Neural cell (in vitro differentiated cells): ENCODE measurements around the gene DCANP1. TPM values are rescaled to one million over a fixed set of nuclear protein-coding genes. Genes with fewer than 3 reads are reported as not detected.

ENCODE experiments used
- H2AFZ ChIP-seq: fragments of 200-600, 300-800 bp; sonication (generic), shearing (Covaris generic); 2 replicates; pipeline ENCODE4 v1.6.0; 2014; ENCODE audit warnings: low read depth, mild to moderate bottlenecking, antibody characterized with exemption, low read length, moderate library complexity
- H3F3A ChIP-seq: fragments of 200-600 bp; shearing (Covaris generic); 2 replicates; pipeline ENCODE4 v1.6.1; 2016; ENCODE audit warnings: mild to moderate bottlenecking, moderate library complexity, mixed read lengths, antibody characterized with exemption, low read length; ENCODE audit not compliant: insufficient read depth, poor library complexity, severe bottlenecking
- H3K27ac ChIP-seq: fragments of 200-600, 300-800 bp; sonication (generic), shearing (Covaris generic); 2 replicates; pipeline ENCODE4 v1.5.1; 2014; ENCODE audit warnings: mild to moderate bottlenecking, low read length, moderate library complexity
- H3K27me3 ChIP-seq: fragments of 300-800, 200-600 bp; sonication (generic), shearing (Covaris generic); 2 replicates; pipeline ENCODE4 v1.6.0; 2014; ENCODE audit warnings: mild to moderate bottlenecking, low read depth, low read length, moderate library complexity; ENCODE audit not compliant: insufficient read depth
- H3K36me3 ChIP-seq: fragments of 300-800, 200-600 bp; sonication (generic), shearing (Covaris generic); 2 replicates; pipeline ENCODE4 v1.5.1; 2014; ENCODE audit warnings: mild to moderate bottlenecking, antibody characterized with exemption, low read length, moderate library complexity; ENCODE audit not compliant: insufficient read depth
- H3K4me2 ChIP-seq: fragments of 300-800, 200-600 bp; sonication (generic), shearing (Covaris generic); 2 replicates; pipeline ENCODE4 v1.6.0; 2014; ENCODE audit warnings: mild to moderate bottlenecking, low read length
- H3K4me3 ChIP-seq: fragments of 300-800, 200-600 bp; sonication (generic), shearing (Covaris generic); 2 replicates; pipeline ENCODE4 v1.5.1; 2014; ENCODE audit warnings: mild to moderate bottlenecking, low read length, moderate library complexity
- H3K79me2 ChIP-seq: fragments of 200-600 bp; shearing (Covaris generic); replicated peaks from 2 replicates; pipeline ENCODE4 v1.6.0; 2014; ENCODE audit warnings: mild to moderate bottlenecking, low read length, moderate library complexity; ENCODE audit not compliant: insufficient read depth
- H3K9ac ChIP-seq: fragments of 300-800, 200-600 bp; sonication (generic), shearing (Covaris generic); 2 replicates; pipeline ENCODE4 v1.6.1; 2016; ENCODE audit warnings: mild to moderate bottlenecking, low read length, mixed read lengths
- H3K9me2 ChIP-seq: fragments of 200-600 bp; shearing (Covaris generic); 2 replicates; pipeline ENCODE4 v1.6.1; 2016; ENCODE audit warnings: mild to moderate bottlenecking, low read length, mixed read lengths; ENCODE audit not compliant: insufficient read depth
- H3K9me3 ChIP-seq: fragments of 200-600, 300-800 bp; sonication (generic), shearing (Covaris generic); 2 replicates; pipeline ENCODE4 v1.6.1; 2016; ENCODE audit warnings: mild to moderate bottlenecking, mixed run types, low read length, moderate library complexity, mixed read lengths
- H4K20me1 ChIP-seq: fragments of 200-600 bp; shearing (Covaris generic); 2 replicates; pipeline ENCODE4 v1.6.1; 2016; ENCODE audit warnings: mild to moderate bottlenecking, mixed run types; ENCODE audit not compliant: insufficient read depth
- EP300 ChIP-seq: fragments of 450-650 bp; conservative IDR thresholded peaks from 2 replicates; pipeline ENCODE4 v1.6.1; 2014; ENCODE audit warnings: antibody characterized with exemption, mild to moderate bottlenecking, moderate library complexity; ENCODE audit not compliant: poor library complexity, severe bottlenecking
- EZH2 ChIP-seq: fragments of 200-600, 300-800 bp; shearing (Covaris generic), sonication (generic); IDR thresholded peaks from 2 replicates; pipeline ENCODE4 v1.6.1; 2014; ENCODE audit warnings: antibody characterized with exemption, low read length, borderline replicate concordance, mild to moderate bottlenecking; ENCODE audit not compliant: insufficient read depth, poor library complexity, severe bottlenecking
- POLR2AphosphoS5 ChIP-seq: IDR thresholded peaks from 2 replicates; pipeline ENCODE4 v1.6.1; 2012
- RAD21 ChIP-seq: fragments of 450-650 bp; conservative IDR thresholded peaks from 2 replicates; pipeline ENCODE4 v1.6.1; 2014; ENCODE audit warnings: antibody characterized with exemption, mild to moderate bottlenecking, moderate library complexity
- SMC3 ChIP-seq: fragments of 450-650 bp; conservative IDR thresholded peaks from 2 replicates; pipeline ENCODE4 v1.6.1; 2014; ENCODE audit warnings: antibody characterized with exemption, mild to moderate bottlenecking, moderate library complexity; ENCODE audit not compliant: poor library complexity
- TAF1 ChIP-seq: IDR thresholded peaks from 2 replicates; pipeline ENCODE4 v1.6.1; 2012; ENCODE audit warnings: low read depth
- polyA plus RNA-seq: library from polyadenylated mRNA; depleted of rRNA; stranded (reverse); fragments of >200 nt; gene quantifications from 2 replicates; pipeline ENCODE4 v1.2.3, GENCODE V29; 2014
- TF ChIP-seq, protein P1 (sequence below): fragments of 450-650 bp; IDR thresholded peaks from 2 replicates; pipeline ENCODE4 v1.5.1; 2014; ENCODE audit warnings: antibody characterized with exemption, mild to moderate bottlenecking, moderate library complexity; ENCODE audit not compliant: poor library complexity, severe bottlenecking
- TF ChIP-seq, protein P2 (sequence below): IDR thresholded peaks from 2 replicates; pipeline ENCODE4 v1.6.1; 2012; ENCODE audit warnings: borderline replicate concordance

The DCANP1 gene
- polyA plus RNA-seq, 1 donor from 2014 or later = not detected

DNA sequence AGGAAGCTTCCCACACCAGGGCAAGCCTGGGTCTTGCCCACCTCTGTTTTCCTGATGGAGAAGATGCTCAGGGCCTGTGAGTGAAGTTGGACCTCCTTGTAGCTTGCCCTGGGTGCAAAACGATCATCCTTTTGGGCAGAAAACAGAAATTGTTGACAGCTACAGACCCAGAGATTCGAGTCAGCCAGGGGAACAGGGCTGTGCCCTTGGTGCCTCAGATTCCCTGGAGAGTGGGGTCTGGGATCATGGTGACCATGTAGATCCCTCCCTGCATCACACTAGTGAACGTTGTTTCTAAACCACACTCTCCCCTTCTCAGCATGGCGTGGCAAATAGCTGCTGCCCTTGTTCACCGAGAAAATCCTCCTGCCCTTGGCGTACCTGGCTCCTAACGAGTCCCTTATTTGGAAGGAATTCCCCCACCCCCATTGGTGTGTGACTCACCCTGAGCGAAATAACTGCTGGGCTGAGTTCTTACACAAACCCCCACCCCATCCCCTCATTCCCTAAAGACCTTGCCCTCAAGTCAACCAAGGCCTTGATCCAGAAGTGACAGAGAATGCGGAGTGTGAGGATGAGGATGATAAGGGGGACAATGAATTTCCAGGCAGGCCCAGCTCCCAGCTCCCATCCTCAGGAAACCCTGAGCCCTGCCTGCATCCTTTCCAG is 1.1 kb upstream of the DCANP1 start:
- TF ChIP-seq EZH2 (no peak), POLR2AphosphoS5 (no peak), RAD21 (no peak), EP300 (no peak)
- TF ChIP-seq, protein P1, sequence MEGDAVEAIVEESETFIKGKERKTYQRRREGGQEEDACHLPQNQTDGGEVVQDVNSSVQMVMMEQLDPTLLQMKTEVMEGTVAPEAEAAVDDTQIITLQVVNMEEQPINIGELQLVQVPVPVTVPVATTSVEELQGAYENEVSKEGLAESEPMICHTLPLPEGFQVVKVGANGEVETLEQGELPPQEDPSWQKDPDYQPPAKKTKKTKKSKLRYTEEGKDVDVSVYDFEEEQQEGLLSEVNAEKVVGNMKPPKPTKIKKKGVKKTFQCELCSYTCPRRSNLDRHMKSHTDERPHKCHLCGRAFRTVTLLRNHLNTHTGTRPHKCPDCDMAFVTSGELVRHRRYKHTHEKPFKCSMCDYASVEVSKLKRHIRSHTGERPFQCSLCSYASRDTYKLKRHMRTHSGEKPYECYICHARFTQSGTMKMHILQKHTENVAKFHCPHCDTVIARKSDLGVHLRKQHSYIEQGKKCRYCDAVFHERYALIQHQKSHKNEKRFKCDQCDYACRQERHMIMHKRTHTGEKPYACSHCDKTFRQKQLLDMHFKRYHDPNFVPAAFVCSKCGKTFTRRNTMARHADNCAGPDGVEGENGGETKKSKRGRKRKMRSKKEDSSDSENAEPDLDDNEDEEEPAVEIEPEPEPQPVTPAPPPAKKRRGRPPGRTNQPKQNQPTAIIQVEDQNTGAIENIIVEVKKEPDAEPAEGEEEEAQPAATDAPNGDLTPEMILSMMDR = no peak
- TF ChIP-seq, protein P2, sequence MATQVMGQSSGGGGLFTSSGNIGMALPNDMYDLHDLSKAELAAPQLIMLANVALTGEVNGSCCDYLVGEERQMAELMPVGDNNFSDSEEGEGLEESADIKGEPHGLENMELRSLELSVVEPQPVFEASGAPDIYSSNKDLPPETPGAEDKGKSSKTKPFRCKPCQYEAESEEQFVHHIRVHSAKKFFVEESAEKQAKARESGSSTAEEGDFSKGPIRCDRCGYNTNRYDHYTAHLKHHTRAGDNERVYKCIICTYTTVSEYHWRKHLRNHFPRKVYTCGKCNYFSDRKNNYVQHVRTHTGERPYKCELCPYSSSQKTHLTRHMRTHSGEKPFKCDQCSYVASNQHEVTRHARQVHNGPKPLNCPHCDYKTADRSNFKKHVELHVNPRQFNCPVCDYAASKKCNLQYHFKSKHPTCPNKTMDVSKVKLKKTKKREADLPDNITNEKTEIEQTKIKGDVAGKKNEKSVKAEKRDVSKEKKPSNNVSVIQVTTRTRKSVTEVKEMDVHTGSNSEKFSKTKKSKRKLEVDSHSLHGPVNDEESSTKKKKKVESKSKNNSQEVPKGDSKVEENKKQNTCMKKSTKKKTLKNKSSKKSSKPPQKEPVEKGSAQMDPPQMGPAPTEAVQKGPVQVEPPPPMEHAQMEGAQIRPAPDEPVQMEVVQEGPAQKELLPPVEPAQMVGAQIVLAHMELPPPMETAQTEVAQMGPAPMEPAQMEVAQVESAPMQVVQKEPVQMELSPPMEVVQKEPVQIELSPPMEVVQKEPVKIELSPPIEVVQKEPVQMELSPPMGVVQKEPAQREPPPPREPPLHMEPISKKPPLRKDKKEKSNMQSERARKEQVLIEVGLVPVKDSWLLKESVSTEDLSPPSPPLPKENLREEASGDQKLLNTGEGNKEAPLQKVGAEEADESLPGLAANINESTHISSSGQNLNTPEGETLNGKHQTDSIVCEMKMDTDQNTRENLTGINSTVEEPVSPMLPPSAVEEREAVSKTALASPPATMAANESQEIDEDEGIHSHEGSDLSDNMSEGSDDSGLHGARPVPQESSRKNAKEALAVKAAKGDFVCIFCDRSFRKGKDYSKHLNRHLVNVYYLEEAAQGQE = no peak
- Histone ChIP-seq H3K27ac (no peak overlapping the region), H3K9me3 (no peaks in the 10 kb centered on the region), H3K4me3 (no peak overlapping the region), H4K20me1 (no peaks in the 10 kb centered on the region), H2AFZ (no peak overlapping the region), H3K79me2 (no peaks in the 10 kb centered on the region), H3K9me2 (no peaks in the 10 kb centered on the region), H3F3A (no peaks in the 10 kb centered on the region), H3K27me3 (no peaks in the 10 kb centered on the region), H3K36me3 (no peaks in the 10 kb centered on the region), H3K9ac (no peak overlapping the region), H3K4me2 (no peak overlapping the region)

DNA sequence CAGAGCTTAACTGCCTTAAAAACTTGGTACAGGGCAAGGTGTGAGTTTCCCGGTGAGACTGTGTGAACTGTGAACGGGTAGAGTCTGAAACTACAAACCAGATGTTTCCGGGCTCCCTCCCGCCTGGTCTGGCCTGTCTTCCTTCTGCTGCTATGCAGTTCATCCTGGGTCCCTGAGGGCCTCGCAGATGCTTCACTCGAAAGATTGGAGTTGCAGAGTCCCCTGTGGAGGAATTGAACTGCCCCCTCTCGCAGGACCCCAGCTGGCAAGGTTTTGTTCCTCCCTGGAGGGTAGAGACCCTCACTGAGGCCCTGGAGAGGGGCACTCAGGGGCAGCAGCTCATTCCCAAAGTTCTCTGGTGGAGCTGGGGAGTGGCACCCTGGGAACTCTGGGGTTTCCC is 533 bp downstream of the DCANP1 start:
- no peaks in the 10 kb centered on the region for H3K9me3 ChIP-seq
- H2AFZ ChIP-seq = no peak overlapping the region
- H3F3A ChIP-seq = no peaks in the 10 kb centered on the region
- no peaks in the 10 kb centered on the region for H4K20me1 ChIP-seq
- no peak overlapping the region for H3K9ac ChIP-seq
- no peaks in the 10 kb centered on the region for H3K36me3 ChIP-seq
- no peaks in the 10 kb centered on the region for H3K9me2 ChIP-seq
- H3K79me2 ChIP-seq = no peaks in the 10 kb centered on the region
- H3K4me2 ChIP-seq = no peak overlapping the region
- no peaks in the 10 kb centered on the region for H3K27me3 ChIP-seq
- TF ChIP-seq SMC3 (no peak), POLR2AphosphoS5 (no peak), TAF1 (no peak), RAD21 (no peak), EZH2 (no peak)
- TF ChIP-seq, protein P1 = no peak
- TF ChIP-seq, protein P2 = no peak
- H3K4me3 ChIP-seq = no peak overlapping the region
- H3K27ac ChIP-seq = no peak overlapping the region
